RPMI8226 (cell line): ENCODE data around the gene LRRC56.
"Not testable (repeated sequence)": the region's sequence is repeated elsewhere in the genome, so short reads cannot be mapped to it uniquely, and the experiment has no call there.

Experiments
- DNase-seq: peaks from one replicate; pipeline ENCODE4 v3.0.0-alpha.2; 2015

Gene LRRC56

GRCh38 chr11:560305-561147, 23.2 kb downstream of the LRRC56 start, which contains the start of the genes LMNTD2 and RASSF7:
TSS of gene LMNTD2 (minus strand) at chr11:560738. CDS start at chr11:560716, 22 bp downstream.
TSS of gene RASSF7 (plus strand) at chr11:560970. CDS start at chr11:561769, 799 bp downstream.
- peak; percentile 93 for DNase-seq

- DNase-seq = peak; percentile 24
These were observed 24.0 kb downstream of the LRRC56 start for GRCh38 chr11:561148-562003.

- no peak for DNase-seq
These were observed 24.8 kb downstream of the LRRC56 start for GRCh38 chr11:562046-562645.

GRCh38 chr11:563066-563811, 25.9 kb downstream of the LRRC56 start:
- DNase-seq = no peak

- DNase-seq = no peak
These were observed 26.7 kb downstream of the LRRC56 start for GRCh38 chr11:563812-564578.

- DNase-seq = no peak
These were observed 28.7 kb downstream of the LRRC56 start for GRCh38 chr11:565921-566509.

GRCh38 chr11:567011-567628, 29.8 kb downstream of the LRRC56 start:
- no peak for DNase-seq

- no peak for DNase-seq
These were observed 30.4 kb downstream of the LRRC56 start for GRCh38 chr11:567629-568292.

- DNase-seq = peak; percentile 93
These were observed 31.2 kb downstream of the LRRC56 start for GRCh38 chr11:568306-569157.

- no peak for DNase-seq
These were observed 32.0 kb downstream of the LRRC56 start for GRCh38 chr11:569158-569885.

- DNase-seq = no peak
These were observed 34.5 kb downstream of the LRRC56 start for GRCh38 chr11:571802-572185.

GRCh38 chr11:573146-573759, 35.9 kb downstream of the LRRC56 start:
- DNase-seq = no peak

- DNase-seq = not testable (repeated sequence)
These were observed 36.8 kb downstream of the LRRC56 start for GRCh38 chr11:574031-574570.

- no peak for DNase-seq
These were observed 37.4 kb downstream of the LRRC56 start for GRCh38 chr11:574632-575312.

- peak; percentile 80 for DNase-seq
These were observed 38.1 kb downstream of the LRRC56 start for GRCh38 chr11:575313-575995.

GRCh38 chr11:575996-576768, 38.9 kb downstream of the LRRC56 start, which contains the start of gene PHRF1:
TSS of gene PHRF1 (plus strand) at chr11:576470. CDS start at chr11:581513, 5,043 bp downstream.
- DNase-seq = peak; percentile 91
